GM04503 (cell line): Measurements from ENCODE around the gene RMI1.

Experiments
- DNase-seq: peaks from one replicate; pipeline ENCODE4 v3.0.0-alpha.2; 2012; ENCODE audit warnings: low read depth

The RMI1 gene

GRCh38 chr9:83969602-83970001, 11.0 kb upstream of the RMI1 start:
- DNase-seq, result no peak

GRCh38 chr9:83971485-83971884, 9.1 kb upstream of the RMI1 start:
- no peak for DNase-seq

GRCh38 chr9:83972286-83972685, 8.3 kb upstream of the RMI1 start:
- DNase-seq, result no peak

- no peak for DNase-seq
Measured at GRCh38 chr9:83975300-83975699, 5.3 kb upstream of the RMI1 start.

GRCh38 chr9:83976372-83976771, 4.2 kb upstream of the RMI1 start:
- no peak for DNase-seq

GRCh38 chr9:83977196-83977595, 3.4 kb upstream of the RMI1 start:
- DNase-seq, result no peak

GRCh38 chr9:83978992-83979811, 1.4 kb upstream of the RMI1 start:
- no peak for DNase-seq

- peak; percentile 92 for DNase-seq
Measured at GRCh38 chr9:83979812-83980394, 702 bp upstream of the RMI1 start, which contains the start of gene HNRNPK. Gene HNRNPK, minus strand, starts transcription at chr9:83980215. Its CDS starts 1,963 bp downstream, at chr9:83978252.

- DNase-seq, result no peak
Measured at GRCh38 chr9:83981126-83981871, 694 bp downstream of the RMI1 start.

- DNase-seq, result no peak
Measured at GRCh38 chr9:83986195-83986594, 5.6 kb downstream of the RMI1 start.

- no peak for DNase-seq
Measured at GRCh38 chr9:83986765-83987401, 6.3 kb downstream of the RMI1 start.

- no peak for DNase-seq
Measured at GRCh38 chr9:83987402-83987791, 6.8 kb downstream of the RMI1 start.

- no peak for DNase-seq
Measured at GRCh38 chr9:83988411-83988810, 7.8 kb downstream of the RMI1 start.

GRCh38 chr9:83991355-83991754, 10.8 kb downstream of the RMI1 start:
- no peak for DNase-seq

- no peak for DNase-seq
Measured at GRCh38 chr9:83992407-83992806, 11.8 kb downstream of the RMI1 start.

- no peak for DNase-seq
Measured at GRCh38 chr9:83992901-83993300, 12.3 kb downstream of the RMI1 start.

- DNase-seq, result no peak
Measured at GRCh38 chr9:83996126-83996525, 15.5 kb downstream of the RMI1 start.

GRCh38 chr9:83999141-83999918, 18.7 kb downstream of the RMI1 start:
- DNase-seq, result no peak

GRCh38 chr9:84000186-84000585, 19.6 kb downstream of the RMI1 start:
- no peak for DNase-seq

- DNase-seq, result no peak
Measured at GRCh38 chr9:84001621-84002020, 21.0 kb downstream of the RMI1 start.

- DNase-seq, result no peak
Measured at GRCh38 chr9:84002344-84002743, 21.7 kb downstream of the RMI1 start.

GRCh38 chr9:84003246-84003645, 22.6 kb downstream of the RMI1 start:
- DNase-seq, result no peak
